ENCODE measurements around the gene PRKG1.

DNA sequence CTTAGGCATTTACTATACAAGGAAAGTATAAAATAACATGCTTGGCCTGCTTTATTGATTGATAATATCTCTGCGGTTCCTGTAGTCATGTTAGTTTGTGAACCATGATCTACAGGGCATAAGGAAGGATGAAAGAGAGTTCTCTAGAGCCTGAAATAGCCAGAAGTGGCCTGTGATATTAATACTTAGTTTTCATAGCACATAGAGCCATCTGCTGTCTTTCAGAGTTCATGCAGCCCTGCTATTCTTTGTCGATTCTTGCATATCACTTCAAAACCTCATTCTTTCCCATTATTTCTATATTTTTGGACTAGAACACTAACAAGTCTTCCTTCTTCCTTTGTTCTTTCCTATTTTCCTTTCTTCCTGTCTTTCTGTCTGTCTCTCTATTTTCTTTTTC lies 26.4 kb upstream of the PRKG1 start:
- TF ChIP-seq, protein P1, sequence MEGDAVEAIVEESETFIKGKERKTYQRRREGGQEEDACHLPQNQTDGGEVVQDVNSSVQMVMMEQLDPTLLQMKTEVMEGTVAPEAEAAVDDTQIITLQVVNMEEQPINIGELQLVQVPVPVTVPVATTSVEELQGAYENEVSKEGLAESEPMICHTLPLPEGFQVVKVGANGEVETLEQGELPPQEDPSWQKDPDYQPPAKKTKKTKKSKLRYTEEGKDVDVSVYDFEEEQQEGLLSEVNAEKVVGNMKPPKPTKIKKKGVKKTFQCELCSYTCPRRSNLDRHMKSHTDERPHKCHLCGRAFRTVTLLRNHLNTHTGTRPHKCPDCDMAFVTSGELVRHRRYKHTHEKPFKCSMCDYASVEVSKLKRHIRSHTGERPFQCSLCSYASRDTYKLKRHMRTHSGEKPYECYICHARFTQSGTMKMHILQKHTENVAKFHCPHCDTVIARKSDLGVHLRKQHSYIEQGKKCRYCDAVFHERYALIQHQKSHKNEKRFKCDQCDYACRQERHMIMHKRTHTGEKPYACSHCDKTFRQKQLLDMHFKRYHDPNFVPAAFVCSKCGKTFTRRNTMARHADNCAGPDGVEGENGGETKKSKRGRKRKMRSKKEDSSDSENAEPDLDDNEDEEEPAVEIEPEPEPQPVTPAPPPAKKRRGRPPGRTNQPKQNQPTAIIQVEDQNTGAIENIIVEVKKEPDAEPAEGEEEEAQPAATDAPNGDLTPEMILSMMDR (conservative IDR thresholded peaks at IDR 0.05; ENCODE audit: low read length) = no peak
- TF ChIP-seq EZH2phosphoT487 (IDR thresholded peaks at IDR 0.05; ENCODE audit: borderline replicate concordance) = no peak

Measured in Loucy (cell line).